Activated gamma-delta T cell (primary cell): ENCODE data around the gene ADAMTS16.

Source experiments
- DNase-seq: peaks from one replicate; lab custom pipeline; 2025; lab: John Stamatoyannopoulos, UW

ADAMTS16 gene

GRCh38 chr5:5287419-5287818 is 147.3 kb downstream of the ADAMTS16 start:
- no peak for DNase-seq

- DNase-seq, result no peak
These were observed 148.1 kb downstream of the ADAMTS16 start for GRCh38 chr5:5288201-5288600.

DNA sequence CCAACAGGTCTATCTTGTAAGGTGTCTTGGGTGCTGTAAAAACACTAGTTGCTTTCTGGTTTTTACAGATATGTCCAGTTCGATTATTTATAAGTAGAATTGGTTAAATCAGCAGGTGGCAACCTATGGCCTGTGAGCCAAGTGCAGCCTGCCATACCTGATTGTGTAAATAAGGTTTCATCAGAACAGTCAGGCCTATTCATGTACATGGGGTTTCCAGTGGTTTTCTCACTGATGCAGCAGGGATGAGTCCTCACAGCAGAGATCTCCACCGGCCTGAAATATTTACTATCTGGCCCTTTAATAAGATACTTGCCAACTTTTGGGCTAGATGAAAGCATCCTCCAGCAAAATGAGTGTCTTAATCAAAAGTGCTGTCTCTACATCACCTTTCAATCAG is 149.4 kb downstream of the ADAMTS16 start:
- DNase-seq, result no peak

DNA sequence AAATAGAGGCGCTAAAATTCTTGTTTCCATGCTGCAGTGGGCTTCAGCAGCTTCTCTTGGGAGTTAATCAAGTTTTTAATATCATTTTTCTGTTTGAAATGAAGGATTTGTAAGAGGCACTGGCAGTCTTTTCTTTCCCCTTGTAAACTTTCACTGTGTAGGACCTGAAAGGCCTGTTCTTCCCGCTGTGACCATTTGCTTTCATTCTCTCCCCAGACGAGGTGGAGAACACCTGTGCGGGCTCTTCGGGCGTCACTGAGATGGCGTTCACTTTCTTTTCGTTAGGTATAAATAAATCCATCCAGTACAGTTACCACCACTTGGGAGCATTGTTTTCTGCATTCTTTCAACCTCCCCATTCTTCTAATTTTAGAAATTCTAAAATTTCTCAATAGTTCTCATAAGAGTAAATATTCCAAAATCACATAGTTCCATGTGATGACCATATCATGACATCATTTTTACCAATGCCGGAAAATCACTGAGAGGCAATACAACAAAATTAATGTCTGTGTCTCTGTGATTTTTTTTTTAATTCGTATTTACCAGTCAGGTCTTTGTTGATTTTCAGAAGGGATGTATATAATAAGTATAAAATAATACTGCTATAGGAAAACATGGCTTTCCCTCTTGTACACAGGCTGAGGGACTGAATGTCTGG is 150.7 kb downstream of the ADAMTS16 start:
- no peak for DNase-seq

DNA sequence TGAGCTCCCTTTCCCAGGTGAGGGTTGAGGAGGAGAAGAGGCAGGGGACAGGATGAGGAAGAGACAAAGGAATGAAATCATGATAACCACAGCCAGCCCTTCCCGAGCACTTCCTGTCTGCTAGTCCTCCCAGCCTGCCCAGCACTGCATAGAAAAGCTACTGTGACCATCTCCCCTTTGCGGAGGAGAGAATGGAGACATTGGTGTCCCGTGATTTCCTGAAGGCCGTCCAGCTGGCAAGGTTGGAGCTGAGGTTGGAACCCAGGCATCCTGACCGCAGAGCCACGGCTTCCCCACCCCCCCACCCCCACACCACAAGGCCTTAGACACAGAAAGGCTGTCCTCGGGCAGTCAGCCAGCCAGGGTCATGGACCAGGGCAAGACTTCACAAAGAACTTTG is 151.2 kb downstream of the ADAMTS16 start:
- no peak for DNase-seq

- DNase-seq, result no peak
These were observed 152.9 kb downstream of the ADAMTS16 start for GRCh38 chr5:5293029-5293428.

DNA sequence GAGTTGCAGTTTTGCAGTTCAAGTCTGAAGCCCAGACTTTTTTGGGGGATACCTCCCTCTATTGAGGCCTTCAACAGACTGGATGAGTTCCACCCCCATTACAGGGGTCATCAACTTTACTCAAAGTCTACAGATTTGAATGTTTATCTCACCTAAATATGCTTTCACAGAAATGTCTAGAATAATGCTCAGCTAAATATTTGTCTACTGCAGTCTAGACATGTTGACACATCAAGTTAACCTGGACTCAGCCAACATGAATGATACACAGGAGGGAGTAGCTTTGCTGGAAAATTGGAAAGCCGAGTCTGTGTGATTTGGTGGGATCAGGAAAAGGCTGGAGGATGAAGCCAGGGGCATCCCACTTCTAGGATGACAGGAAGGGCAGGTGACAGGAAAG is 154.3 kb downstream of the ADAMTS16 start:
- no peak for DNase-seq

DNA sequence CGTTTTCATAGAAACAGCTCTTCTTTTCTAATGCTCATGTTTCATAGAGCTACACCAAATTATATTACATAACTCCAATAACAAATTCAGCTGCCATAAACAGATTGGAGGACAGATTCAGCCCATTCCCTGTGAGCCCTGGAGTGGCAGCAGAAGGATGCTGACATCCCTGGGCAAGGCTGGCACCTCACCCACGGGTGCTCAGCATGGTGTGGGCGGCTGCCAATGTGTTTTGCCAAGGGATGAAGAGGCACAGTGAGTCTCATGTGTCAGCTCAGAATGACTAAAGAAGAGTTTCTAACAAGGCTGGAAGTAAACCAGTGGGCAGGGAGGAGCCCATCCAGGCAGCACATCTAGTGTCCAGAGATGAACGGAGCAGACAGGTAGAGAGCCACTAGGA is 155.2 kb downstream of the ADAMTS16 start:
- no peak for DNase-seq

- no peak for DNase-seq
These were observed 155.9 kb downstream of the ADAMTS16 start for GRCh38 chr5:5296051-5296450.

- DNase-seq, result no peak
These were observed 157.4 kb downstream of the ADAMTS16 start for GRCh38 chr5:5297432-5298067.

GRCh38 chr5:5298068-5298633 is 158.0 kb downstream of the ADAMTS16 start:
- DNase-seq, result no peak

- DNase-seq, result no peak
These were observed 158.9 kb downstream of the ADAMTS16 start for GRCh38 chr5:5298841-5299541.

DNA sequence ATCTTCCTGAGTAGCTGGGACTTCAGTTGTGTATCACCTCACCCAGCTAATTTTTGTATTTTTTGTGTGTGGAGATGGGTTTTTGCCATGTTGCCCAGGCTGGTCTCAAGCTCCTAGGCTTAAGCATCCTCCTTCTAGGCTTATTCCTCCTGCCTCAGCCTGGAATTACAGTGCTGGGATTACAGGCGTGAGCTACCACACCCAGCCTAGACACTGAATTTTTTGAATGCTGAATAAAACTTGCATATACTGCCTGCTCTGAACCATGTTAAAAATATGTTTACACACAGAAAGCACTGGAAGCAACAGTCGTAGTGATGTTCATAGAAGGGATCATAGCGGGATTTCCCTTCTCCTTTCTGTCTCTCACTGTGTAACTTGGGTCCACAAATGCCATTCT is 161.0 kb downstream of the ADAMTS16 start:
- no peak for DNase-seq

- DNase-seq, result no peak
These were observed 162.1 kb downstream of the ADAMTS16 start for GRCh38 chr5:5302201-5302600.

DNA sequence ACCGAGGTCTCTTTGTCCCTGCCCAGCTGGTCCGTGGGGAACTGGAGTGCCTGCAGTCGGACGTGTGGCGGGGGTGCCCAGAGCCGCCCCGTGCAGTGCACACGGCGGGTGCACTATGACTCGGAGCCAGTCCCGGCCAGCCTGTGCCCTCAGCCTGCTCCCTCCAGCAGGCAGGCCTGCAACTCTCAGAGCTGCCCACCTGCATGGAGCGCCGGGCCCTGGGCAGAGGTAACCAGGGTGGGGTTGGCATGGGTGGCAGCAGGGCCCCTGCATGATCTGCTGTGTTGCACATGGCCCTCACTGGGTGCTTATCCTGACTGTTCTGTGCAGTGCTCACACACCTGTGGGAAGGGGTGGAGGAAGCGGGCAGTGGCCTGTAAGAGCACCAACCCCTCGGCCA is 163.1 kb downstream of the ADAMTS16 start:
- no peak for DNase-seq

DNA sequence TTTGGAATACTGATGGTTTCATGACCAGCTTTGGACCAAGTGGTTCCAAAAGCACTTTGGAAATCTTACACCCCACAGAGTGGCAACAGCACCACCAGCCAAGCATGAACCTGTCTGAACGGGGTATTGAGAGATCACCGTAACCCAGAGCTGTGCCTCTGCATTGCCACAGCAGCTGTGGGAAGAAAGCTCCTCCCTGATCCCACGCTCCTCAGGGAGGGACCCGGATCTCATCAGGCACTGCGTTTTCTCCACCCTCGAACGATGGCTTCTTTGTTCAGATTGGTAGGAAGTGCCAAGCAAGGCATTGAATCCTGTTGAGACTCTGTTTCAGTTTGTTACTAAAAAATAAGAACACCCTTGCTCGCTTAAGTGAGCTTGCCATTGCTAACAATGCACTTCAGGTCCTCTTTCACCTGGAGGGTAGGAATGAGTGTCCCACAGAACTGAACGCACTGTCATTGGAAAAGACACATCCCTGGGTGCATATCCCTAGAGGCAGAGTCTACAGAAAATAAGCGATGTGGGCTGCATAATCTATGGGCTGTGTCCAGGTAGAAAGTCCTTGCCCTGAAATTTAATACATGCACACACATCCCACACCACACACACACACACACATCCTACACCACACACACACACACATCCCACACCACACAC is 164.4 kb downstream of the ADAMTS16 start:
- DNase-seq, result no peak

DNA sequence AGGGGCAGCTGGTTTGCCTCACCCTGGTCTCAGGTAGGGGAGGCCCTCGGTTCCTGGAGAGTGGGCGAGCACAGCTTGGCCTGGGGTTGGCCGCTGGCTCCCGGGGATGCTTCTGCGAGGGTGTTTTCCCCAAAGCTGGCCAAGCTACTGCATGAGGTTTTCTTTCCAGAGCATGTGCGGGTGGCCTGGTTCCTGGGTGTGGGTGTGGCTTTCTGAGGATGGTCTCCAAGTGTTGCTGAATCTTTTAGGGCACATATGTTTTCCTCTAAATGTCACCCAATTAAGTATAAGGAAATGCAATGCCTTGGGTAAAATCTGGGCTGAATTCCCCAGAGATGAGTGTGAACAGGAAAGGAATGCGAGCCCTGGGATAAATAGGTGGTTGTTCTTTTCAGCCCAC is 166.6 kb downstream of the ADAMTS16 start:
- DNase-seq, result no peak

GRCh38 chr5:5308319-5308718 is 168.2 kb downstream of the ADAMTS16 start:
- no peak for DNase-seq

- no peak for DNase-seq
These were observed 169.5 kb downstream of the ADAMTS16 start for GRCh38 chr5:5309645-5310044.

DNA sequence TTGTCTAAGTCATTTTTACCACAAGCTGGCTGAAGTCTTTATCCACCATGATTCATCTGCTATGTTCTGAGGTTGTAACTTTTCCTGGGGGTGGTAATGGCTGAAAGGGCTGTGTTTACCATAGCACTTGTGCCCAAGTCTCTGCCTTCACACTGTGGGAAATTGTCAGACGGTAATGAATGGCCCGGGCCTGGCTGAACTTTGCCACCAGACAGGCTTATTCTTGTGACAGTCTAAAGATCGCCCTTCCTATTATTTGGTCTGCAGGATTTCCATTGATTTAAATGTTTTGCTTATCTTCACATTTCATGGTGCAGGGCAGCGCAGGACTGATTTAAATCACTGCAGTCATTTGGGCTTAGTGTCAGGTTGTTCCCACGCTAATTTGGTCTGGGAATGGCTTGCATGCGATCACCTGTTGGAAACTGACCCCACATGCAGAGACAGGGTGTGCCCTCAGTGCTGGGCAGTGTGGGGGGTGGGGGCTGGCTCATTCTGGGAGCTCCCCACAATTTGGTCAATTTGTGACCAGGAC is 173.0 kb downstream of the ADAMTS16 start:
- DNase-seq, result no peak

GRCh38 chr5:5314166-5314565 is 174.0 kb downstream of the ADAMTS16 start:
- DNase-seq, result no peak

- DNase-seq, result no peak
These were observed 174.5 kb downstream of the ADAMTS16 start for GRCh38 chr5:5314626-5315025.
